ENCODE data around the gene LAMA2.

- TF ChIP-seq CTCF (IDR thresholded peaks at IDR 0.05): no peak
- TF ChIP-seq POLR2A (IDR thresholded peaks at IDR 0.05): no peak
- no peak for TF ChIP-seq EP300 (IDR thresholded peaks at IDR 0.05)
Observed at GRCh38 chr6:129314575-129314974, 431.6 kb downstream of the LAMA2 start.
